ENCODE data around the gene LRRC56. TPM values are rescaled to one million over a fixed set of nuclear protein-coding genes. Genes with fewer than 3 reads are reported as not detected.

The LRRC56 gene
- total and polyA plus RNA-seq, 9 of the 15 experiments (the other 6 are each of a cell fraction or from before 2014, with no cell fraction given), result 0.03 to 4.5 (median 1.0) TPM; not detected in 1

- TF ChIP-seq ZC3H11A (IDR thresholded peaks at IDR 0.05; ENCODE audit: low read depth, low read length), result no peak
- TF ChIP-seq EP300 (IDR thresholded peaks at IDR 0.05; ENCODE audit: low read length), result no peak
- peak; percentile 68 for TF ChIP-seq TAF1 (IDR thresholded peaks at IDR 0.05; ENCODE audit: control insufficient read depth, extremely low read depth, insufficient read depth, low read length, severe bottlenecking)
- TF ChIP-seq E2F6 (IDR thresholded peaks at IDR 0.05; ENCODE audit: borderline replicate concordance in 1 of 2, extremely low read depth in 1 of 2, insufficient read depth in 1 of 2, insufficient read length in 1 of 2, low read depth in 1 of 2, low read length in 1 of 2, poor library complexity in 1 of 2, severe bottlenecking in 1 of 2), result peak; percentile 16 to 73
- TF ChIP-seq RNF2 (IDR thresholded peaks at IDR 0.05), result no peak
- TF ChIP-seq PHB2 (IDR thresholded peaks at IDR 0.05; ENCODE audit: low read depth), result no peak
- TF ChIP-seq ATF7 (IDR thresholded peaks at IDR 0.05), result peak; percentile 40; the same call in 1 of the 2 replicates
- peak; percentile 72 for TF ChIP-seq NR2C1 (IDR thresholded peaks at IDR 0.05)
- TF ChIP-seq NR2C1 (tag; IDR thresholded peaks at IDR 0.05), result peak; percentile 72
- peak; percentile 90 for TF ChIP-seq NFYB (IDR thresholded peaks at IDR 0.05; ENCODE audit: extremely low read depth, insufficient read length)
- no peak for TF ChIP-seq ZMIZ1 (IDR thresholded peaks at IDR 0.05; ENCODE audit: low read depth in 2 of 2, low read length in 2 of 2)
- no peak for TF ChIP-seq MCM2 (IDR thresholded peaks at IDR 0.05; ENCODE audit: low read depth)
- no peak for TF ChIP-seq ZNF398 (CRISPR knock-in tag; IDR thresholded peaks at IDR 0.05)
- TF ChIP-seq SNRNP70 (optimal IDR thresholded peaks at IDR 0.05; ENCODE audit: low read depth, low read length), result no peak
- peak; percentile 76 for TF ChIP-seq EGR1 (conservative IDR thresholded peaks at IDR 0.05)
- TF ChIP-seq PHF21A (IDR thresholded peaks at IDR 0.05; ENCODE audit: borderline replicate concordance, low read depth), result no peak
- TF ChIP-seq, protein P1, sequence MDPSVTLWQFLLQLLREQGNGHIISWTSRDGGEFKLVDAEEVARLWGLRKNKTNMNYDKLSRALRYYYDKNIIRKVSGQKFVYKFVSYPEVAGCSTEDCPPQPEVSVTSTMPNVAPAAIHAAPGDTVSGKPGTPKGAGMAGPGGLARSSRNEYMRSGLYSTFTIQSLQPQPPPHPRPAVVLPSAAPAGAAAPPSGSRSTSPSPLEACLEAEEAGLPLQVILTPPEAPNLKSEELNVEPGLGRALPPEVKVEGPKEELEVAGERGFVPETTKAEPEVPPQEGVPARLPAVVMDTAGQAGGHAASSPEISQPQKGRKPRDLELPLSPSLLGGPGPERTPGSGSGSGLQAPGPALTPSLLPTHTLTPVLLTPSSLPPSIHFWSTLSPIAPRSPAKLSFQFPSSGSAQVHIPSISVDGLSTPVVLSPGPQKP (CRISPR knock-in tag; IDR thresholded peaks at IDR 0.05), result no peak
- TF ChIP-seq KAT2B (IDR thresholded peaks at IDR 0.05; ENCODE audit: low read depth, low read length), result no peak
- no peak; the same call in none of the 2 replicates for TF ChIP-seq CREM (IDR thresholded peaks at IDR 0.05; ENCODE audit: low read depth)
- TF ChIP-seq ZNF253 (CRISPR knock-in tag; conservative IDR thresholded peaks at IDR 0.05), result no peak
- no peak for TF ChIP-seq KLF1 (tag; IDR thresholded peaks at IDR 0.05)
Observed at GRCh38 chr11:560305-561147, 23.2 kb downstream of the LRRC56 start, which contains the start of the genes LMNTD2 and RASSF7 (continued).
